Activated CD4-positive, alpha-beta T cell treated with anti-CD3 and anti-CD28 coated beads, Interleukin-2, amount 50 U/mL, for 16 hours (primary cell): ENCODE results near the gene LRRC14B.
"Not testable (repeated sequence)": the region's sequence is repeated elsewhere in the genome, so short reads cannot be mapped to it uniquely, and the experiment has no call there.

Experiments
- DNase-seq: peaks from one replicate; pipeline ENCODE4 v3.0.0-alpha.2; 2020

The LRRC14B gene

DNA sequence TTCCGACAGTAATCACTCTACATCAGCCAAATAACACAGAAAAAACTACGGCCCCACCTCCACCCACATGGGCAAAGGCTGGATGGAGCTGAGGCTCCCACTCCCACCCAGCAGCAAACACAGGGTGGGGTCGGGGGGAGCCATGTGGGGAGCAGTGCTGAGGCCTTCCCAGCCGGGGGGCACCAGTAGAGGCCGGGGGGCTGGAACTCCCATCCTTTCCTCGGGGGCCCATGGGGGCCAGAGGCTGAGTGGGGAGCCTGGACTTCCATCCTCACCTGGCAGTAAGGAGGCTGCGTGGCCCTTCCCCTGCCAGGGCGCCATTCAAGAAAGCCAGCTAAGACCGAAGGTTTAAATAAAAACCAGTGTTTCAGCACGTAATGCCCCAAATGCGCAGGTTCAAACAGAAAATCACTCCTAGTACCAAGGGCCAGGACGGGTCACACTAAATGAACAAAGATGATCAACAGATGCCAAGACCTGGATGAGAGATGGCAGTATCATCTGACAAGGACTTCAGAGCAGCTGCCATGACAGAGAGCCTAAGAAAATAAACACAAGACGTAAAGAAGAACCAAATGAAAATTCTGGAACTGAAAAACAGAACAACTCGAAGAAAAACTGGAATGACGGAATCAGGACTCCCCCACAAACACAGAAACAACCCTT is 17.3 kb downstream of the LRRC14B start:
- DNase-seq = no peak

DNA sequence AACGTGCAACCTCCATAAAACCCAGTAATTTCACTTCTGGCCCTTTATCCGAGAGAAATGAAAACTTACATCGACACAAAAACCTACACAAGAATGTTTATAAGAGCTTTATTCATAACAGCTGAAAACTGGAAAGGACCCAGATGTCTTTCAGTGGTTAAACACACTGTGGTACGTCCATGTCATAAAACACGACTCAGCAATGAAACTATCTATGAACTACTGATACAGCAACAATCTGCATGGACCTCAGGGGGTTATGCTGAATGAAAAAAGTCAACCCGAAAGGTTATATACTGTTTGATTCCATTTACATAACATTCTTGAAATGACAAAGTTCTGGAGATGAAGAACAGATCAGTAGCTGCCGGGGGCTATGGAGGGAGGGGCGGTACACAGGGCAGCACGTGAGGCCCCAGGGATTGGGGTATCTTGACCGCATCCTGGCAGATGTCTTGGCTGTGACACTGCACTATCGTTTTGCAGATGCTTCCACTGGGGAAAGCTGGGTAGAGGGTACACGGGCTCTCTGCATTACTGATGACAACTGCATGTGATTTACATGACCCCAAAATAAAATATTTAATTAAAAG is 22.6 kb downstream of the LRRC14B start:
- DNase-seq = peak; percentile 15

DNA sequence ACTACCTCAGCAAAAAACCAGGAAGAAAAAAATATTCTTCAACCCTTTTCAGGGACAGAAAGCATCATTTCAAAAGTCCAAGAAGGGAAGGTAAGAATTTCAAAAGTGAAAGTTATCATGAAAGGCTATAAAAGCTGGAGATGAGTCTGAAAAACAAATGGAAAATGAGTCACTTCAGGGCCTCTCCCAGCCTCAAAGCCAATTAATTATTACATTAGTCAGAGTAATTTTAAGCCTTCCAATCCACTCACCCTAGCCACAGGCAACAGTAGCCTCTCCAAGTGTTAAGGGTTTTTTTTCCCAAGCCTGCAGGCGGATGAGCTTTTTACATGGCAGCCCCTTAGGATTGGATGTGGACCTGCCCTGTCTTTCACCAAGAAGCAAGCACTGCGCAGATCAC is 24.0 kb downstream of the LRRC14B start:
- peak; percentile 26 for DNase-seq

DNA sequence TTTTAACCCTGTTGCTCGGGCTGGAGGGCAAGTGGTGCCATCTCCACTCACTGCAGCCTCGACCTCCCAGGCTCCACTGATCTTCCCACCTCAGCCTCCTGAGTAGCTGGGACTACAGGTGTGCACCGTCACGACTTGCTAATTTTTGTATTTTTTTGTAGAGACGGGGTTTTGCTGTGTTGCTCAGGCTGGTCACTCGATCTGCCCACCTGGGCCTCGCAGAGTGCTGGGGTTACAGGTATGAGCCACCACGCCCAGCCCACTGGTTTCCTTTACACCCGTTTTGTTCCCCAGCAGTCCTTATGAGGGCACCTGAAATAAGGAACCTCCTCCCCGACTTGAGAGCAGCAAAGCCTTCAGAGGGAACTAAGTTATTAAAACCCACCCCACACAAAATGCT is 24.8 kb downstream of the LRRC14B start:
- not testable (repeated sequence) for DNase-seq

DNA sequence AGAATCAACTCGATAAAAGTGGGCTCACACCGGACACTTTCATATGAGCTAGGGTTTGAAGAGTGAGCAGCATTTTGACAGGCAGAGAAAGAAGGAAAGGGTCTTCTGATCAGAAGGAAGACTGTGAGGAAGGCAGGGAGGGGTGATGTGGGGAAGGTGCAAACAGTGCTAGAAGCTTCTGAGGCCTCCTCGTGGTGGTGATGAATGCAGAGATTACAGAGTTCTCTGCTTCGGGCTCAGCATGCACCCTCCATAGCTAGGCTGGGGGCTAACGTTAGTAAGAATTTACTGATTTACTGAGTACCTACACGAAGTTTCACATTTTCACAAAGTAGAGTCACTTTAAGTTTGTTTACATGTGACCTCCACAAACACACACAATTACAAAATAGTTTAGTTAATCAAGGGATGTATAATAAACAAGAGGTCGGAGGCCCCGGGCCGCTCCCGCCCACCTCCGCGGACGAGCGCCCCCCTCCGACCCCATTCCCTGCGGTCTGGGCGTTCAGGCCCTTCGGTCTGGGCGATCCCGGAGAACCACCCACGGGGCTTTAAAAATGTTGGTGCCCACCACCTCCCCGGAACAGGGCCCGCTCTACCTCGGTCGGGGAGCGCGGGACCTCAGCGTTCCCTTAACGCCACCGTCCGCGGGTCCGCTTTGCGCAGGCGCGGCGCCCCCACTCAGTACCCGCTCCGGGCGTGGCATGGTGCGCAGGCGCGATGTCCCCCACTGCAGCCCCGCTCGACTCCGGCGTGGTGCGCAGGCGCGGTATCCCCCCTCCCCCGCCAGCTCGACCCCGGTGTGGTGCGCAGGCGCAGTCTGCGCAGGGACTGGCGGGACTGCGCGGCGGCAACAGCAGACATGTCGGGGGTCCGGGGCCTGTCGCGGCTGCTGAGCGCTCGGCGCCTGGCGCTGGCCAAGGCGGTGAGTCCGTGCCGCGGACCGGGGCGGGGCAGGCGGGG is 26.5 kb downstream of the LRRC14B start, which contains the start of the genes CCDC127 and SDHA:
Gene CCDC127, minus strand, starts transcription at position 660 of the 963 bp plus-strand sequence. CDS start 1,304 bp downstream, outside the sequence.
Gene SDHA, plus strand, starts transcription at position 827 of the 963 bp plus-strand sequence. Its CDS starts 36 bp downstream, at position 863.
- peak; percentile 97 for DNase-seq

DNA sequence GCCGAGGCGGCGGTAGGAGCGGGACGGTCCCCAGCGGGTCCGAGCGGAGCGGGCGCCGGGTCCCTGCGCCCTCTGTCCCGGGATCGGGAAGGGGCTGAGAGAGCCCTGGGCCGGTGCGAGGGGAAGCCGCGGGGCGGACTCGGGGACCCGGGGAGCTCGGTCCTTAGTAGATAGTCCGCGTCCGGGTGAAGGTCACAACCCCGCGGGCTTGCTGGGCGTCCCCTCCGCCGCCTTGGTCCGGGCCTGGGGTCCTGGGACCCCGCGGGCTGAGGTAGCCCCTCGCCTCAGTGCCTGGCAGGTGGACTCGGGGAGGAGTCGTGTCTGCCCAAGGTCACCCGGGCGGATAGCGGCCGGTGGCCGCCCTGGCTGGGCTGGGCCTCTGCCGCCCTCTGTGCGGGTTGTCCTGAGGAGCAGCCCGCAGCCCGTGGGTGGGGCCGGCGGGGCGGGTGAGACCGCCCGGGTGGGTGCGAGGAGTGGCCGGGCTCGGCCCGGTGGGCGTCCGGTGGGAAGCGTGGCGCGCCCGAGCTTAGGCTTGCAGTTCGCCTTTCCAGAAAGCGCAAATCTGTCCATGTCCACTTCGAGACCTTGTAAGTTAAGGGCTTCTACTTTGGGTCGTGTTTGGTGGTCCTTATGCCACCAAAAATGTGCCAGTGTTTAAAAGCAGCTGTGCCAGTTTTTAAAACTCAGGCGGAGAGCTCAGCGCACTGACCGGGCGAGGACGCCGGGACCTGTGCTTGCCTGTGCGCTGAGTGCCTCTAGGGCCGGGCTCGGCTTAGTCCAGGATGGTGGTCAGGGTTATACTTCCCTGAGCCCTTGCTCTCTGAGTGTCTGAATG is 27.4 kb downstream of the LRRC14B start:
- peak; percentile 24 for DNase-seq

- DNase-seq = peak; percentile 46
These were observed 28.2 kb downstream of the LRRC14B start for GRCh38 chr5:219460-219863.

- DNase-seq = peak; percentile 41
These were observed 28.7 kb downstream of the LRRC14B start for GRCh38 chr5:219991-220390.

GRCh38 chr5:222951-223715 is 31.8 kb downstream of the LRRC14B start:
- DNase-seq = not testable (repeated sequence)

DNA sequence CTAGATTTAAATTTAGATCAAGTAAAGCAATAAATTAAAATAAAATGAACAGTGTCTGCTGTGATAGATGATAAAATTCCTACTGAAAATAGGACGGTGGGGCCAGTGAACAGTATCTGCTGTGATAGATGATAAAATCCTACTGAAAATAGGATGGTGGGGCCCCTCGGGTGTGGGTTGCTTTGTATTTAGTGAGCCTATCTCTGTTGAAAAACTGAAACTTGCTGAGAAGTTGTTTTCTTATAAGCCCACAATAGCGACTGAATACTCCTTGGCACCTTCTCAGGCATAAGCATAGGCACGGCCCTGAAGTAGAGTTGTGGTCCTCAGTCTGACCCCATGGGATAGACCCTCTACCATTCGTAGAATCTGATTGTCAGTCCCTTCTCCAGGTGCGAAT is 32.5 kb downstream of the LRRC14B start:
- DNase-seq = no peak

- no peak for DNase-seq
These were observed 34.0 kb downstream of the LRRC14B start for GRCh38 chr5:225334-225733.

- not testable (repeated sequence) for DNase-seq
These were observed 36.1 kb downstream of the LRRC14B start for GRCh38 chr5:227375-227774.

DNA sequence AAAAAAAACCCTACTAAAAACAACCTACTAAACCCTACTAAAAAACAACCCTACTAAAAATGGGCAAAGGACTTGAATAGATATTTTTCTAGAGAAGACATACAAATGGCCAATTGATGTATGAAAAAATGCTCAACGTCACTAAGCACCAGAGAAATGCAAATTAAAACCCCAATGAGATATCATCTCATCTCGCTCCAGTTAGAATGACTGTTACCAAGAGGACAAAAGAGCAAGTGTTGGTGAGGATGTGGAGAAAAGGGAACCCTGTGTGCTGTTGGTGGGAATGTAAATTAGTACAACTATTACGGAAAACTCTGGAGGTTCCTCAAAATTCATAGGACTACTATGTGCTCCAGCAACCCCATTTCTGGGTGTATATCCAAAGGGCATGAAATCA is 37.6 kb downstream of the LRRC14B start:
- DNase-seq = no peak

DNA sequence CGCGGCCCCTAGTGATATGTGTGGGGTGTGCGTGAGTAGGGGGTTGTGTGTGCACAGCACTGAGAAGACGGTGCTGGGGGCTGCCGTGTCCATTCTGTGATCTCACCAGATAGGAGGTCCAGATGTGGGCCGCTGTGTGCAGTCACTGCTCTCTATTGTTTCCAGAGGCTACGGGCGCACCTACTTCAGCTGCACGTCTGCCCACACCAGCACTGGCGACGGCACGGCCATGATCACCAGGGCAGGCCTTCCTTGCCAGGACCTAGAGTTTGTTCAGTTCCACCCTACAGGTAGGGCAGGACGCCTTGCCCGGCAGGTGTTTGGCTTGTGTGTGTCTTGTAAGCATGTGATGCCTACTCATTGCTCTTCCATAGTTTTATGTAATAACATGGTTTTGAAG is 39.4 kb downstream of the LRRC14B start:
- DNase-seq = no peak

DNA sequence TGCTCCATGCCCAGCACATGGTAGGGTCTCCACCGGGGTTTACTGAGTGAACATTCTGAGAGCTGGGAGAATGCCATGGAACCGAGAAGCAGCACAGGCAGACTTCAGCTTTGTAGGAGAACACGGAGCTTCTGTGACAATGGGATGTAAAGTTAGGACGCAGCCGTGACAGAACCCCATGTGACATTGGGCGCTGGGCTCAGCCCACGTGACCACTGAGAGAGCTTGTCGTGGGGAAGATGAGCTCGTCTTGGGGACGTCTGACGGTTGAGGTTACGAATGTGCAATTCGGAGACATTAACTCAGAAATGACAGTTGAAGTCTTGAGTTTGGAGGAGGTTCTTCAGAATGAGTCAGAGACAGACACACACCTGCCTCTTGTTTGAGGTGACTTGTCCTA is 40.4 kb downstream of the LRRC14B start:
- peak; percentile 35 for DNase-seq

- not testable (repeated sequence) for DNase-seq
These were observed 42.1 kb downstream of the LRRC14B start for GRCh38 chr5:233426-233825.

GRCh38 chr5:234450-234849 is 43.2 kb downstream of the LRRC14B start:
- no peak for DNase-seq

GRCh38 chr5:235527-235926 is 44.2 kb downstream of the LRRC14B start:
- not testable (repeated sequence) for DNase-seq

- DNase-seq = not testable (repeated sequence)
These were observed 46.6 kb downstream of the LRRC14B start for GRCh38 chr5:237931-238330.

GRCh38 chr5:240550-240949 is 49.3 kb downstream of the LRRC14B start:
- DNase-seq = not testable (repeated sequence)

- not testable (repeated sequence) for DNase-seq
These were observed 49.9 kb downstream of the LRRC14B start for GRCh38 chr5:241045-241669.
